K562 (cell line): Measurements from ENCODE around the gene VSNL1. TPM values are rescaled to one million over a fixed set of nuclear protein-coding genes. Genes with fewer than 3 reads are reported as not detected.

Experiments used
- ARID1B ChIP-seq: fragments of 450-650 bp; IDR thresholded peaks from 2 replicates; pipeline ENCODE4 v1.6.1; 2016; ENCODE audit warnings: antibody characterized with exemption, mild to moderate bottlenecking, inconsistent platforms
- BCL6 ChIP-seq: fragments of 250-450 bp; sonication (Bioruptor Pico); IDR thresholded peaks from 2 replicates; pipeline ENCODE4 v1.4.0; 2020
- CHD4 ChIP-seq: fragments of 200-600 bp; sonication (generic); IDR thresholded peaks from 3 replicates; pipeline ENCODE4 v1.6.1; 2012; ENCODE audit warnings: low read depth, mild to moderate bottlenecking, mixed read lengths, low read length, inconsistent platforms; ENCODE audit not compliant: insufficient read depth, insufficient replicate concordance, poor library complexity, severe bottlenecking
- DDX20 ChIP-seq: fragments of 450-650 bp; IDR thresholded peaks from 2 replicates; pipeline ENCODE4 v1.6.1; 2016; ENCODE audit warnings: missing genetic modification characterization, low read depth, mild to moderate bottlenecking, missing compliant biosample characterization, moderate library complexity
- DIDO1 ChIP-seq: fragments of 450-650 bp; IDR thresholded peaks from 2 replicates; pipeline ENCODE4 v1.6.1; 2016; ENCODE audit warnings: low read depth, missing biosample characterization, missing genetic modification characterization
- DMBX1 ChIP-seq: fragments of 250-450 bp; sonication (Bioruptor Pico); IDR thresholded peaks from 2 replicates; pipeline ENCODE4 v1.8.0; 2022; ENCODE audit warnings: inconsistent platforms, mild to moderate bottlenecking, moderate library complexity, borderline replicate concordance
- E4F1 ChIP-seq: fragments of 250-450 bp; sonication (Bioruptor Pico); IDR thresholded peaks from 2 replicates; pipeline ENCODE4 v1.5.0; 2021; ENCODE audit warnings: mild to moderate bottlenecking, borderline replicate concordance
- EP400 ChIP-seq: fragments of 450-650 bp; IDR thresholded peaks from 2 replicates; pipeline ENCODE4 v1.6.1; 2017; ENCODE audit warnings: antibody characterized with exemption, mild to moderate bottlenecking, moderate library complexity
- FOXJ2 ChIP-seq: fragments of 200-800 bp; sonication (Bioruptor generic); IDR thresholded peaks from 2 replicates; pipeline ENCODE4 v1.6.1; 2016; ENCODE audit warnings: missing genetic modification characterization, missing compliant biosample characterization
- HDGF ChIP-seq: fragments of 450-650 bp; IDR thresholded peaks from 2 replicates; pipeline ENCODE4 v1.6.1; 2016
- HSF4 ChIP-seq: fragments of 250-450 bp; sonication (Bioruptor Pico); IDR thresholded peaks from 2 replicates; pipeline ENCODE4 v2.1.2; 2022; ENCODE audit warnings: mild to moderate bottlenecking, moderate library complexity, borderline replicate concordance
- KLF6 ChIP-seq: fragments of 250-450 bp; sonication (Bioruptor Pico); IDR thresholded peaks from 2 replicates; pipeline ENCODE4 v1.4.0; 2020; ENCODE audit warnings: mild to moderate bottlenecking, moderate library complexity, borderline replicate concordance
- NFE2L1 ChIP-seq: fragments of 450-650 bp; IDR thresholded peaks from 2 replicates; pipeline ENCODE4 v1.6.1; 2016; ENCODE audit warnings: missing genetic modification characterization, low read depth, mild to moderate bottlenecking, missing compliant biosample characterization, moderate library complexity, borderline replicate concordance
- NFRKB ChIP-seq: fragments of 450-650 bp; IDR thresholded peaks from 2 replicates; pipeline ENCODE4 v1.6.1; 2016; ENCODE audit warnings: low read depth
- NKRF ChIP-seq: fragments of 450-650 bp; IDR thresholded peaks from 2 replicates; pipeline ENCODE4 v1.6.1; 2016; ENCODE audit warnings: borderline replicate concordance
- PHB ChIP-seq: fragments of 250-450 bp; sonication (Bioruptor Pico); IDR thresholded peaks from 2 replicates; pipeline ENCODE4 v1.5.0; 2021
- PHTF2 ChIP-seq: fragments of 250-450 bp; sonication (Bioruptor Pico); IDR thresholded peaks from 2 replicates; pipeline ENCODE4 v1.5.0; 2021; ENCODE audit warnings: mild to moderate bottlenecking
- RFX1 ChIP-seq: fragments of 450-650 bp; IDR thresholded peaks from 2 replicates; pipeline ENCODE4 v1.6.1; 2016; ENCODE audit warnings: mild to moderate bottlenecking, moderate library complexity
- SMAD4 ChIP-seq: fragments of 250-450 bp; sonication (Bioruptor Pico); conservative IDR thresholded peaks from 2 replicates; pipeline ENCODE4 v1.8.0; 2021; ENCODE audit warnings: inconsistent platforms, mild to moderate bottlenecking, moderate library complexity
- TAF15 ChIP-seq: fragments of 200-400 bp; formaldehyde crosslinking; IDR thresholded peaks from 2 replicates; pipeline ENCODE4 v1.6.1; 2017; ENCODE audit warnings: mild to moderate bottlenecking, low read depth, low read length, moderate library complexity
- TAF7 ChIP-seq: fragments of 450-650 bp; IDR thresholded peaks from 2 replicates; pipeline ENCODE4 v1.6.1; 2016; ENCODE audit warnings: missing genetic modification characterization, missing compliant biosample characterization
- TBL1XR1 ChIP-seq, 2 experiments: IDR thresholded peaks; 2 replicates each; pipeline ENCODE4 v1.6.1; 2012; ENCODE audit warnings: improper control_type of control experiment in 2 of 2, low read length in 2 of 2, mild to moderate bottlenecking in 1 of 2
- ZC3H4 ChIP-seq: sonication (generic); formaldehyde crosslinking; IDR thresholded peaks from 2 replicates; pipeline ENCODE4 v1.9.0; 2021; ENCODE audit warnings: missing genetic modification reagents, borderline replicate concordance
- ZNF146 ChIP-seq: IDR thresholded peaks from one replicate; pipeline ENCODE4 v1.6.1; 2018; ENCODE audit warnings: missing compliant biosample characterization; ENCODE audit not compliant: unreplicated experiment
- ZNF277 ChIP-seq: fragments of 250-450 bp; sonication (Bioruptor Pico); IDR thresholded peaks from 2 replicates; pipeline ENCODE4 v1.8.0; 2022; ENCODE audit warnings: inconsistent platforms, mild to moderate bottlenecking, moderate library complexity, borderline replicate concordance
- polyA plus RNA-seq, 8 experiments: library from polyadenylated mRNA; depleted of rRNA in 4 of 8; stranded (reverse) in 5 of 8; unstranded in 3 of 8; fragments of >200 nt; fragmentation: Nextera tagmentation in 2 of 8; fragmentation: Illumina TruSeq in 1 of 8; extraction: Ambion mirVana in 2 of 8; extraction: Trizol in 1 of 8; gene quantifications; 2 replicates each; pipeline versions ENCODE4 v1.2.1 to v1.2.3, GENCODE V29; 2011 to 2014; ENCODE audit warnings: inconsistent platforms in 1 of 8, missing spikeins in 1 of 8
- total RNA-seq, 7 experiments: library from RNA; depleted of rRNA in 6 of 7; stranded (reverse); fragments of >200 nt in 6 of 7; fragmentation: Illumina TruSeq in 2 of 7; extraction: Trizol in 2 of 7; gene quantifications; 2 replicates each; pipeline versions ENCODE4 v1.2.1 to v1.2.3, GENCODE V29; 2011 to 2021; ENCODE audit warnings: low replicate concordance in 1 of 7

VSNL1 gene
- total and polyA plus RNA-seq, 9 of the 15 experiments (the other 6 are each of a cell fraction or from before 2014, with no cell fraction given): 0.20 TPM; not detected in 8

GRCh38 chr2:17593841-17594491 lies 53.5 kb downstream of the VSNL1 start (continued):
- TF ChIP-seq NKRF (no peak), NFE2L1 (tag) (no peak), NFRKB (no peak), DIDO1 (no peak), ARID1B (peak; percentile 90), TAF15 (no peak), DDX20 (tag) (no peak), PHB (CRISPR knock-in tag) (no peak), E4F1 (no peak), ZC3H4 (CRISPR knock-in tag) (no peak), RFX1 (no peak), HSF4 (CRISPR knock-in tag) (no peak), TAF7 (no peak), ZNF277 (CRISPR knock-in tag) (no peak), TBL1XR1 (IDR thresholded peaks at IDR 0.05; ENCODE audit: low read length in 2 of 2) (no peak), FOXJ2 (no peak), CHD4 (no peak), PHTF2 (no peak), SMAD4 (CRISPR knock-in tag) (no peak), BCL6 (CRISPR knock-in tag) (no peak), EP400 (no peak), ZNF146 (no peak), HDGF (no peak), DMBX1 (no peak), KLF6 (no peak)
